WTC11 (cell line): ENCODE data around the gene USH1G.

ENCODE experiments used
- NR2C2 ChIP-seq: sonication (generic); formaldehyde crosslinking; IDR thresholded peaks from 2 replicates; pipeline ENCODE4 v1.8.0; 2022; ENCODE audit warnings: mild to moderate bottlenecking, missing genetic modification reagents
- TF ChIP-seq, protein P1 (sequence below): fragments of 200-600 bp; IDR thresholded peaks from 2 replicates; pipeline ENCODE4 v1.8.0; 2022; ENCODE audit warnings: antibody characterized with exemption

DNA sequence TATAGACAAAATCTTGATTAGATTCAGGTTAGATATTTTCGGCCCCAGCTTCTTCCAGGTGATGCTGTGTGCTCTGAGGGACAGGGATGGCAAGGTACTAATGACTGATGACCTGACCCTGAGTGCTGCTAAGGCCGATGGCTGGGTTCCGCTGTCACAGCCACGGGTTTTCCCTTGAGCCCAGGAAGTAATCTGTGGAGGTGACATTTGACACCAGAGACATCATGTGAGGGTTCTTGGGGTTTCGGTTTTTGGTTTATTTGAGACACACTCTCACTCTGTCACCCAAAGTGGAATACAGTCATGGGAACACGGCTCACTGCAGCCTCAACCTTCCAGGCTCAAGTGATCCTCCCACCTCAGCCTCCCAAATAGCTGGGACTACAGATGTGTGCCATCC lies 22.5 kb upstream of the USH1G start:
- TF ChIP-seq NR2C2 (CRISPR knock-in tag): no peak
- TF ChIP-seq, protein P1, sequence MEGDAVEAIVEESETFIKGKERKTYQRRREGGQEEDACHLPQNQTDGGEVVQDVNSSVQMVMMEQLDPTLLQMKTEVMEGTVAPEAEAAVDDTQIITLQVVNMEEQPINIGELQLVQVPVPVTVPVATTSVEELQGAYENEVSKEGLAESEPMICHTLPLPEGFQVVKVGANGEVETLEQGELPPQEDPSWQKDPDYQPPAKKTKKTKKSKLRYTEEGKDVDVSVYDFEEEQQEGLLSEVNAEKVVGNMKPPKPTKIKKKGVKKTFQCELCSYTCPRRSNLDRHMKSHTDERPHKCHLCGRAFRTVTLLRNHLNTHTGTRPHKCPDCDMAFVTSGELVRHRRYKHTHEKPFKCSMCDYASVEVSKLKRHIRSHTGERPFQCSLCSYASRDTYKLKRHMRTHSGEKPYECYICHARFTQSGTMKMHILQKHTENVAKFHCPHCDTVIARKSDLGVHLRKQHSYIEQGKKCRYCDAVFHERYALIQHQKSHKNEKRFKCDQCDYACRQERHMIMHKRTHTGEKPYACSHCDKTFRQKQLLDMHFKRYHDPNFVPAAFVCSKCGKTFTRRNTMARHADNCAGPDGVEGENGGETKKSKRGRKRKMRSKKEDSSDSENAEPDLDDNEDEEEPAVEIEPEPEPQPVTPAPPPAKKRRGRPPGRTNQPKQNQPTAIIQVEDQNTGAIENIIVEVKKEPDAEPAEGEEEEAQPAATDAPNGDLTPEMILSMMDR: no peak
